ENCODE data around the gene ADSS1.

Gene ADSS1

GRCh38 chr14:104786726-104787675 lies 63.0 kb downstream of the ADSS1 start:
- Histone ChIP-seq H3K36me3 (ENCODE audit: control insufficient read depth, insufficient read depth, low read length) (no peaks in the 10 kb centered on the region), H3K23ac (ENCODE audit: low read length) (no peak overlapping the region), H3K4me3 (ENCODE audit: low read length) (no peak overlapping the region), H3K4me1 (ENCODE audit: control insufficient read depth, low read depth, low read length) (no peaks in the 10 kb centered on the region), H3K27me3 (ENCODE audit: insufficient read depth, low read length, poor library complexity) (no peaks in the 10 kb centered on the region), H4K5ac (ENCODE audit: low read length) (no peak overlapping the region), H3K4me2 (ENCODE audit: low read length) (no peak overlapping the region), H3K56ac (ENCODE audit: low read length) (no peak overlapping the region), H2AK5ac (ENCODE audit: low read length) (no peak overlapping the region), H4K8ac (ENCODE audit: low read depth, low read length) (no peak overlapping the region), H3K79me2 (ENCODE audit: control insufficient read depth, insufficient read depth, low read length) (no peaks in the 10 kb centered on the region), H3K79me1 (ENCODE audit: low read length) (peaks cover 5% of the 10 kb centered on the region), H3K18ac (ENCODE audit: low read length) (no peak overlapping the region), H3K9ac (ENCODE audit: low read length) (no peak overlapping the region), H2BK5ac (ENCODE audit: low read length) (no peak overlapping the region), H3K4ac (ENCODE audit: low read depth, low read length) (no peak overlapping the region), H3K27ac (ENCODE audit: low read depth, low read length) (no peak overlapping the region), H2BK15ac (replicated peaks; ENCODE audit: low read depth) (no peak overlapping the region), H2BK120ac (ENCODE audit: low read depth, low read length) (no peak overlapping the region)
- WGBS (ENCODE audit: extremely low coverage, insufficient coverage, low lambda C conversion rate): no CpG with 5 or more reads among the region's 30 CpGs
- no peak for DNase-seq

GRCh38 chr14:104787736-104788135 lies 63.7 kb downstream of the ADSS1 start:
- no peaks in the 10 kb centered on the region for H3K36me3 ChIP-seq (ENCODE audit: control insufficient read depth, insufficient read depth, low read length)
- no CpG with 5 or more reads among the region's 7 CpGs for WGBS (ENCODE audit: extremely low coverage, insufficient coverage, low lambda C conversion rate)

GRCh38 chr14:104788161-104788818 lies 64.3 kb downstream of the ADSS1 start:
- Histone ChIP-seq H3K27ac (ENCODE audit: low read depth, low read length) (no peak overlapping the region), H3K56ac (ENCODE audit: low read length) (no peak overlapping the region)

More at GRCh38 chr14:104787736-104788135, 63.7 kb downstream of the ADSS1 start:
- H3K56ac ChIP-seq (ENCODE audit: low read length): no peak overlapping the region
- no peak overlapping the region for H3K9ac ChIP-seq (ENCODE audit: low read length)
- H4K5ac ChIP-seq (ENCODE audit: low read length): no peak overlapping the region
- no peak overlapping the region for H3K18ac ChIP-seq (ENCODE audit: low read length)
- no peak overlapping the region for H3K4me3 ChIP-seq (ENCODE audit: low read length)
- no peaks in the 10 kb centered on the region for H3K27me3 ChIP-seq (ENCODE audit: insufficient read depth, low read length, poor library complexity)
- no peak overlapping the region for H2BK120ac ChIP-seq (ENCODE audit: low read depth, low read length)
- no peak overlapping the region for H2AK5ac ChIP-seq (ENCODE audit: low read length)
- no peak overlapping the region for H3K27ac ChIP-seq (ENCODE audit: low read depth, low read length)
- H3K23ac ChIP-seq (ENCODE audit: low read length): no peak overlapping the region
- no peak for DNase-seq
- H3K4ac ChIP-seq (ENCODE audit: low read depth, low read length): no peak overlapping the region
- H4K8ac ChIP-seq (ENCODE audit: low read depth, low read length): no peak overlapping the region
- H3K79me2 ChIP-seq (ENCODE audit: control insufficient read depth, insufficient read depth, low read length): peaks cover 2% of the 10 kb centered on the region
- no peak overlapping the region for H2BK15ac ChIP-seq (replicated peaks; ENCODE audit: low read depth)
- no peak overlapping the region for H3K4me2 ChIP-seq (ENCODE audit: low read length)
- H3K4me1 ChIP-seq (ENCODE audit: control insufficient read depth, low read depth, low read length): no peaks in the 10 kb centered on the region
- H2BK5ac ChIP-seq (ENCODE audit: low read length): no peak overlapping the region
- peaks cover 11% of the 10 kb centered on the region for H3K79me1 ChIP-seq (ENCODE audit: low read length)

DNA sequence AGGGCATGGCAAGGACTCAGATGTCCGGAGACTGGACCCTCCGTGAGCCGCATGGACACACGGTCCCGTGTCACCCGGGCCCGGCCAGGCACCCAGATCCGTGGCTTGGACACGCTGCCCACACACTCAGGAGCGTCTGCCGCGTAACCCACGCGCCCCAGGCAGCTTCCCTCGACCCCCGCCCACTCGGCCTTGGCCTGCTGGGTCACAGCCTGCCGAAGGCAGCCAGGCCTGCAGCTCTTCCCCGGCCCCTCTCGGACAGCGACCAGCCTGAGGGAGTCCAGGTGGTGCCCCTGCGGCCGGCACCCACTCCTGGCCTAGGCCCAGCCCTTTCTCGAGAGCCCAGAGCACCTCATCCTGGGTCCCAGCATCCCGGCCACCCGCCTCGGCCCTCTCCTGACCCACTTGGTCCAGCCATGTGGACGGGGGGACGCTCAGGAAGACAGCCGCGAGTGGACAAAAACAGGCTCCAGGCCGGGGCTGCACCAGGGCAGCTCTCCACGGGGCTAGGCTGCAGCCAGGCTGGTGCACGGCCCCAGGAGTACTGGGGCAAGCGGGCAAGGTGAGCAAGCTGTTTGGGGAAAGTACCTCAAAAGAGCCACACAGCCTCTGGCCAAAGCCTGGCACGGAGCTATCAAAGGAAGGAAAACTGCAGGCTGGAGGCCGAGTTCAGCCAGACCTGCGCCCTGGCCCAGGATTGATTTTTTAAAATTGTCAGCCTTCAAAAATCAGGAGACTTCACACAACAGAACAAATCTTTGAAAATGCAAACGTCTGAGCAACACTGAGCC lies 65.0 kb downstream of the ADSS1 start:
- Histone ChIP-seq H3K36me3 (ENCODE audit: control insufficient read depth, insufficient read depth, low read length) (no peaks in the 10 kb centered on the region), H3K79me1 (ENCODE audit: low read length) (peaks cover 19% of the 10 kb centered on the region), H3K4me3 (ENCODE audit: low read length) (no peak overlapping the region), H3K79me2 (ENCODE audit: control insufficient read depth, insufficient read depth, low read length) (peaks cover 6% of the 10 kb centered on the region), H3K4me1 (ENCODE audit: control insufficient read depth, low read depth, low read length) (peaks cover 6% of the 10 kb centered on the region), H2BK5ac (ENCODE audit: low read length) (no peak overlapping the region), H3K56ac (ENCODE audit: low read length) (no peak overlapping the region), H3K23ac (ENCODE audit: low read length) (no peak overlapping the region), H3K9ac (ENCODE audit: low read length) (no peak overlapping the region), H3K27me3 (ENCODE audit: insufficient read depth, low read length, poor library complexity) (no peaks in the 10 kb centered on the region), H3K27ac (ENCODE audit: low read depth, low read length) (no peak overlapping the region), H3K4me2 (ENCODE audit: low read length) (no peak overlapping the region), H4K8ac (ENCODE audit: low read depth, low read length) (no peak overlapping the region), H2BK15ac (replicated peaks; ENCODE audit: low read depth) (no peak overlapping the region), H2BK120ac (ENCODE audit: low read depth, low read length) (no peak overlapping the region), H2AK5ac (ENCODE audit: low read length) (no peak overlapping the region), H3K4ac (ENCODE audit: low read depth, low read length) (no peak overlapping the region), H3K18ac (ENCODE audit: low read length) (no peak overlapping the region), H4K5ac (ENCODE audit: low read length) (no peak overlapping the region)
- WGBS (ENCODE audit: extremely low coverage, insufficient coverage, low lambda C conversion rate): no CpG with 5 or more reads among the region's 39 CpGs
- no peak for DNase-seq

More at GRCh38 chr14:104788161-104788818, 64.3 kb downstream of the ADSS1 start:
- Histone ChIP-seq H3K27me3 (ENCODE audit: insufficient read depth, low read length, poor library complexity) (no peaks in the 10 kb centered on the region), H3K79me1 (ENCODE audit: low read length) (peaks cover 14% of the 10 kb centered on the region), H3K9ac (ENCODE audit: low read length) (no peak overlapping the region), H3K18ac (ENCODE audit: low read length) (no peak overlapping the region), H3K79me2 (ENCODE audit: control insufficient read depth, insufficient read depth, low read length) (peaks cover 6% of the 10 kb centered on the region), H3K23ac (ENCODE audit: low read length) (no peak overlapping the region), H2BK5ac (ENCODE audit: low read length) (no peak overlapping the region), H4K5ac (ENCODE audit: low read length) (no peak overlapping the region), H3K4ac (ENCODE audit: low read depth, low read length) (no peak overlapping the region), H3K4me3 (ENCODE audit: low read length) (no peak overlapping the region), H3K4me2 (ENCODE audit: low read length) (no peak overlapping the region), H2AK5ac (ENCODE audit: low read length) (no peak overlapping the region), H2BK120ac (ENCODE audit: low read depth, low read length) (no peak overlapping the region), H2BK15ac (replicated peaks; ENCODE audit: low read depth) (no peak overlapping the region), H4K8ac (ENCODE audit: low read depth, low read length) (no peak overlapping the region), H3K4me1 (ENCODE audit: control insufficient read depth, low read depth, low read length) (peaks cover 2% of the 10 kb centered on the region), H3K36me3 (ENCODE audit: control insufficient read depth, insufficient read depth, low read length) (no peaks in the 10 kb centered on the region)
- WGBS (ENCODE audit: extremely low coverage, insufficient coverage, low lambda C conversion rate): no CpG with 5 or more reads among the region's 14 CpGs
- no peak for DNase-seq

DNA sequence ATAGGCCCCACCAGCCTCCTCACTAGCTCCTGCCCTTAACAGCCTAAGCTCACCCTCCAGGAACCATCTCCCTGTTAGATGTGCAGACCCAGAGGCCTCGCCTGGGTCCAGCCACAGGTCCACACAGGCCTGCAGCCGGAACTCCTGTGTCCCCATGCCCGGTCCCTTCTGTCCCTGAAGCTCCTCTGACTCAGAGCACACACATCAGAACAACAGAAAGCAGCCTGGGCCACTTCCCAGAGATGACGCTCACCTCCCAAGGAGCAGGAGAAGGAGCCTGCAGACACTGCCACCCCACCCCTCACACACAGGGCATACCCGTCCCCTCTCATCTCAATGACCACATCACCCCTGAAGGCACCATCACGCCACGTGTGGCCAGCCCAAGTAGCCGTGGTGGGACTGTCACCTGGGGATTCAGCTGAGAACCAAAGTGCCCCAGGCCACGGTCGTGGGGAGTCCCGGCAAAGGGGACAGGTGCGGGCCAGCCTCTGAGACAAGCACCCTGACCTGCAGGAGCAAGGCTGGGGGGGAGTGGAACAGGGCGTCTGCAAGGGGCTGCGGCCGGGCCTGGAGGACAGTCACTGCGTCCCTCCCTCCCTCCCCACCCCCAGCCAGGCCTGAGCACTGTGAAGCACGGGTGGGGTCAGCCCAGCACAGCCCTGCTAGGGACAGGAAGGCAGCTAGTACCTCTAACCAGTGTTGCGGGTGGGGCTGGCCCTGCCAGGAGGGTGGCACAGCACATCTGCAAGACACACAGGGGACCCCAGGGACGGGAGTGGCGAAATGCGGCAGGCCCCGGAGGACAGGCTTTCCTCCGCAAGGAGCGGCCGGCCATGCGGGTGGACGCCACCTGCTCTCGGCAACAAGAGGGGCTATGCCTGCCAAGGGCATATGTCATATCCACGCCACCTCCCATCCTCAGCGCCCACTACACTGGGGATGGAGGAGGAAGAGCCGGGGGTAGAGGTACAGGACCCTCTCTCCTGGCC lies 66.0 kb downstream of the ADSS1 start:
- Histone ChIP-seq H3K4me1 (ENCODE audit: control insufficient read depth, low read depth, low read length) (peaks cover 6% of the 10 kb centered on the region), H2BK5ac (ENCODE audit: low read length) (no peak overlapping the region), H2AK5ac (ENCODE audit: low read length) (no peak overlapping the region), H3K27me3 (ENCODE audit: insufficient read depth, low read length, poor library complexity) (no peaks in the 10 kb centered on the region), H3K79me1 (ENCODE audit: low read length) (peaks cover 19% of the 10 kb centered on the region), H2BK15ac (replicated peaks; ENCODE audit: low read depth) (no peak overlapping the region), H3K4ac (ENCODE audit: low read depth, low read length) (no peak overlapping the region), H3K18ac (ENCODE audit: low read length) (no peak overlapping the region), H3K4me3 (ENCODE audit: low read length) (no peak overlapping the region), H4K5ac (ENCODE audit: low read length) (no peak overlapping the region), H3K36me3 (ENCODE audit: control insufficient read depth, insufficient read depth, low read length) (no peaks in the 10 kb centered on the region), H4K8ac (ENCODE audit: low read depth, low read length) (no peak overlapping the region), H2BK120ac (ENCODE audit: low read depth, low read length) (no peak overlapping the region), H3K9ac (ENCODE audit: low read length) (no peak overlapping the region), H3K56ac (ENCODE audit: low read length) (no peak overlapping the region), H3K27ac (ENCODE audit: low read depth, low read length) (no peak overlapping the region), H3K4me2 (ENCODE audit: low read length) (no peak overlapping the region), H3K79me2 (ENCODE audit: control insufficient read depth, insufficient read depth, low read length) (peaks cover 6% of the 10 kb centered on the region), H3K23ac (ENCODE audit: low read length) (no peak overlapping the region)
- DNase-seq: no peak
- no CpG with 5 or more reads among the region's 31 CpGs for WGBS (ENCODE audit: extremely low coverage, insufficient coverage, low lambda C conversion rate)
